Ovary (tissue), 3 donors: Measurements from ENCODE around the gene CCDC88A.

Experiments used
- POLR2A ChIP-seq: fragments of 450-650 bp; IDR thresholded peaks from one replicate; pipeline ENCODE4 v1.6.1; 2017; ENCODE audit warnings: antibody characterized with exemption, mild to moderate bottlenecking, moderate library complexity
- TF ChIP-seq, protein P1 (sequence below), 3 donors: fragments of 450-650 bp in 2 of 3; fragments of 200-600 bp in 1 of 3; IDR thresholded peaks; one replicate each; pipeline versions ENCODE4 v1.5.1 to v1.8.0; 2016 to 2022; ENCODE audit warnings: antibody characterized with exemption in 3 of 3, mild to moderate bottlenecking in 1 of 3
- donor health status: DM: no; HTN: no; CAD: no.

DNA sequence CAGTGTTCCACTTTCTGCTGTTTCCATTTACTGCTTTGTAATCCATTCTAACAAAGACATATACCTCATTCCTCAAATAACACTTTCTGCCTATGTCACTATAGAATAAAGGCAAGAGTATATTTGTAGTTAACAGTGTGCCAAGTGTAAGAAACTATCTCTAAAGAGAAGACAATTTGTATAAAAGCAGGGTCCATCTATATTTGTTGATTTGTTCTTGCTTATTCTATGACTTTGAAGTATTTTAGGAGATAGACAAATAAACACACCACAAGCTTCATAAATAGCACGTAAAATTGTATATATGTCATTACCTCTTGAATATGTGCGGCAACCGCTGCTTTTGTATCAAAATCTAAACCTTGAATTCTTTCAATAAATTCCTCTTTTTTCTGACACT lies 56.0 kb downstream of the CCDC88A start:
- no peak for TF ChIP-seq POLR2A
- TF ChIP-seq, protein P1, sequence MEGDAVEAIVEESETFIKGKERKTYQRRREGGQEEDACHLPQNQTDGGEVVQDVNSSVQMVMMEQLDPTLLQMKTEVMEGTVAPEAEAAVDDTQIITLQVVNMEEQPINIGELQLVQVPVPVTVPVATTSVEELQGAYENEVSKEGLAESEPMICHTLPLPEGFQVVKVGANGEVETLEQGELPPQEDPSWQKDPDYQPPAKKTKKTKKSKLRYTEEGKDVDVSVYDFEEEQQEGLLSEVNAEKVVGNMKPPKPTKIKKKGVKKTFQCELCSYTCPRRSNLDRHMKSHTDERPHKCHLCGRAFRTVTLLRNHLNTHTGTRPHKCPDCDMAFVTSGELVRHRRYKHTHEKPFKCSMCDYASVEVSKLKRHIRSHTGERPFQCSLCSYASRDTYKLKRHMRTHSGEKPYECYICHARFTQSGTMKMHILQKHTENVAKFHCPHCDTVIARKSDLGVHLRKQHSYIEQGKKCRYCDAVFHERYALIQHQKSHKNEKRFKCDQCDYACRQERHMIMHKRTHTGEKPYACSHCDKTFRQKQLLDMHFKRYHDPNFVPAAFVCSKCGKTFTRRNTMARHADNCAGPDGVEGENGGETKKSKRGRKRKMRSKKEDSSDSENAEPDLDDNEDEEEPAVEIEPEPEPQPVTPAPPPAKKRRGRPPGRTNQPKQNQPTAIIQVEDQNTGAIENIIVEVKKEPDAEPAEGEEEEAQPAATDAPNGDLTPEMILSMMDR (IDR thresholded peaks at IDR 0.05): no peak
